GM18858 (cell line): Measurements from ENCODE around the gene PRKG1.

Experiments used
- ATAC-seq: cut with Tn5 transposase; IDR thresholded peaks from one replicate; pipeline ENCODE4 v1.9.1; 2021; ENCODE audit not compliant: unreplicated experiment

Gene PRKG1

GRCh38 chr10:51952056-51952455 lies 877.8 kb downstream of the PRKG1 start:
- ATAC-seq = no peak

DNA sequence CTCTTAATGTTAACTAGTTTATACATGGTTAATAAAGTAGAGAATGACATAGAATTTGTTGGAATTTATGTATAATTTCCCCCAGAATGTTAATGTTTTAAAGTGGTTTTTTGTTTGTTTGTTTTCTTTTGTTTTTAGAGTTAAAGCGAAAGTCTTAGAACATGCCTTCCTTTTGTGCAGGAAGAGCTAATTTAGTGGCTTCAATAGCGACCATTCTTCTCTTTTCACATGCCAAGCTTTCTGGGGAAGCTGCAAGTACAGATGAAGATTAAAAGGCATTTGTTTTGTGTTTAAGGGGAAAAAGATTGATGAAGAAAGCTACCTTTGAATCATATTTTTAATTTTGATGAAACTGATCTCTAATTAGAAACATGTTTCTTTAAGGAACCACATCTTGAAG lies 881.4 kb downstream of the PRKG1 start:
- no peak for ATAC-seq

GRCh38 chr10:51956822-51957221 lies 882.5 kb downstream of the PRKG1 start:
- ATAC-seq = no peak

DNA sequence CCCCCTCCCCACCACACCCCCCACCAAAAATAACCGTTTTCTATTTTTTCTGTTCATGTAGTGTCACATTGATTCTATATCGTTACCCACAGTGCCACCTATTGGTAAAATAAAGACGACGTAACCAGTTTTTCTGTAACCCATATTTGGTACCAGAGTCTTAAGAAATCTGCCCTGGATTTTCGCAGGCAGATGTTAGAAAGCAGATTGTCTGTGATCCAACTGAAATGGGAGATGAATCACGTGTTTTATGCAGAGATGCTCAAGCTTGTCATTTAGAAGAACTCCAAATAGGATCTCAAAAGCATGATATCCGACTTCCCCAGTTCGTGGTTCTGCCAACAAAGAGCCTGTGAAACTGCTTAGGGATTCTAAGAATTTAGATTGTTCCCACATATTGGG lies 886.2 kb downstream of the PRKG1 start:
- peak; percentile 49 for ATAC-seq

DNA sequence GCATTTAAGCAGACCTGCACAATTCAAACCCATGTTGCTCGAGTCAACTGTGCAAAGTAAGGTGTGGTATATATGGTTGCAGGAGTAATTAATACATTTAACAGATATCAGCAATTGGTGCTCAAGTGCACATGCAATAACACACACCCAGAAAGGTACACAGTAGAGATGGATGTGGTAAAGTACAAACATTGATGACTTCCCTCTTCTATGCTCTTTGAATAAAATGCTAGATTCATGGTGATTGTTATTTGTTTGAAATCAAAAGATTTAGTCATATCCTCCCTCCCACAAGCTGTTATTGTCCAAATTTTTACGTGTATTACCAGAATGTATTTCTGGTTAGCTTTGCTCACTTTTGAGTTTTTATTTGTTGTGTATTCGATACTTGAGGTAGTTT lies 887.1 kb downstream of the PRKG1 start:
- no peak for ATAC-seq

- no peak for ATAC-seq
Observed at GRCh38 chr10:51964630-51965029, 890.3 kb downstream of the PRKG1 start.

GRCh38 chr10:51965451-51965850 lies 891.2 kb downstream of the PRKG1 start:
- ATAC-seq = no peak

GRCh38 chr10:51972733-51973346 lies 898.6 kb downstream of the PRKG1 start:
- ATAC-seq = no peak

- no peak for ATAC-seq
Observed at GRCh38 chr10:51980752-51981151, 906.5 kb downstream of the PRKG1 start.

DNA sequence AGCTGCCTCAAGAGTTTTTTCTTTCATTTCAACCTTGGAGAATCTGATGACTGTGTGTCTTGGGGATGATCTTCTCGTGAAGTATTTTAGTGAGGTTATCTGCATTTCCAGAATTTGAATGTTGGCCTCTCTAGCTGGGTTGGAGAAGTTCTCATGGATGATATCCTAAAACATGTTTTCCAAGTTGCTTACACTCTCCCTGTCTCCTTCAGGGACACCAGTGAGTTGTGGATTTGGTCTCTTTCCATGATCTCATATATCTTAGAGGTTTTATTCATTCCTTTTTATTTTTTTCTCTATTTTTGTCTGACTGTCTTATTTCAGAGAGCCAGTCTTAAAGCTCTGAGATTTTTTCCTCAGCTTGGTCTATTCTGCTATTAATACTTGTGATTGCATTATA lies 907.4 kb downstream of the PRKG1 start:
- no peak for ATAC-seq

DNA sequence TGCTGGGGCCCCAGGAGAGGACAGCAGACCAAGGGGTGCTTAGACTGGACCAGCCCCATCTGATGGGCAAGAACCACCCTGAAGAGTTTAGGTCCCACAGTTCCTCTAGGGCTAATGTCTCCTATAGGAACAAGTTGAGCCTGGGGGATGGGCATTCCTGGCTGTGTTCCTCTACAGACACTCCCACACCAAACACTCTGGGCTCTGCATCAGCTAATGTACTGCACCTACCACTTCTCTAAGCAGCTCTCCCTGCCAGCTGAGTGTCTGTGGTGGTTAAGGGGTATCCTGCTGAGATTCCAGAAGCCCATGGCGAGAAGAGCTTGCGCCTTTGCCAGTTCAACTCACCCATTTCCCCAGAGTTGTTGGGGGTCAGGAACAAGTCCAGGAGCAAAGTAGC lies 909.2 kb downstream of the PRKG1 start:
- no peak for ATAC-seq

GRCh38 chr10:51985336-51985735 lies 911.0 kb downstream of the PRKG1 start:
- ATAC-seq = no peak

DNA sequence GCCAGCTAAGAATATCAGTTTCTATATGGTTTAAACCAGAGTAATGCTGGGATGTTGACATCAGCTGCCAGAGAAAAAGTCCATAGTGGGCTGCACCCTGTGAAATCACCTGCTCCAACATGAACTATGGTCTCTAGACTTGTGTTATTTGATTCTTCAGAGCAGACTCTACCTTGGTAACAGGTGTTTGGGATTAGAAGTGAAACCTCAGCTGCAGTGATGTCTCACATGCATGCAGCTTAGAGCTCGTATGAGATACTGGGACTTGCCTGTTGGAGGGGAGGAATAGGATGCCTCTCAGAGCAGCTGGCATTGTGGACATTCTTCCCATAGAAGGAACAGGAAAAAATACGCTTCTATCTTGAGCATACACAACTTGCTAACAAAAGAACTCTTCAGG lies 912.2 kb downstream of the PRKG1 start:
- ATAC-seq = no peak

DNA sequence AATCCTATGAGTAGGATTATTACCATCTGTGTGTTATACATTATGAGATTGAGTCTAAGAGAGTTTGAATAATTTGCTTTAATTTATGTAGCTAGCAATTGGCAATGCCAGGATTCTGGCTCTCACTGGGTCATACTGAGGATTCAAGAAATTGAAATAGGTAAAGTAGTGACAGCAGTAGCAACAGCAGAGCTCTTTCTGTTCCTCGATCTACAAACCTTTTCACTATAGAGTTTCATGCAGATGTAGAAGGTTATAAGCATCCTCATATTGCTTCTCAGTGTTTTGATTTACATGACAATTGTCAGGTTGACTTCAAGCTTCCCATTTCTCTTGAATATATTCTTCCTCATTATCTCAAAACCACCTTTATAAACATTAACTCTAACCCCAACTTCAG lies 919.2 kb downstream of the PRKG1 start:
- no peak for ATAC-seq

- ATAC-seq = no peak
Observed at GRCh38 chr10:51999096-51999495, 924.8 kb downstream of the PRKG1 start.

- ATAC-seq = peak; percentile 70
Observed at GRCh38 chr10:52004342-52004949, 930.2 kb downstream of the PRKG1 start.

DNA sequence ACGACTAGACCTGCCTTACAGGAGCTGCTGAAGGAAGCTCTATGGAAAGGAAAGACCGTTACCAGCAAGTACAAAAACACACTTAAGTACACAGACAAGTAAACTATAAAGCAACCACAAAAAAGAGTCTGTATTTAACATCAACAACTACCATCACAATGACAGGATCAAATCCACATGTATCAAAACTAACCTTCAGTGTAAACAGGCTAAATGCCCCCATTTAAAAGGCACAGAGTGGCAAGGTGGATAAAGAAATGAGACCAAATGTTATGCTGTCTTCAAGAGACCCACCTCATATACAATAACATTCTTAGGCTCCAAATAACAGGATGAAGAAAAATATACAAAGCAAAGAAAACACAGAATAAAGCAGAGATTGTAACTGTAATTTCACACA lies 932.8 kb downstream of the PRKG1 start:
- no peak for ATAC-seq

DNA sequence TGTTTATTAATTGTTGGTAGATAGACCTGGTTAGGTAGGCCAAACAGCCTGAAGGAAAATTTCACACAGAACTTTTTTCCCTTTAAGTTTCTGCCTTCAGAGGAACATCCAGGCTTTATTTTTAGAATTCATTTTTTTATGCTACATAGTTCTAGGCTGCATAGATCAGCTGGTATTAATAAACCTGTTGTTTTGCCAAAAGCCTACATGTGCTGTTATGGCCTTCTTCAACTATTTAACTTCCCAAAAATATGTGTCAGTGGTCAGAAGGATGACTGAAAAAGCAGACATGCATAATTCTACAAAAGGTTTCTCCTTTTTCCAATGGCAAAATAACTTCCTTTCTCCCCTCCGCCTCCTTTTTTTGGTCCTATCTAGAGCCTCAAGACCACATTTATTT lies 936.8 kb downstream of the PRKG1 start:
- ATAC-seq = no peak

DNA sequence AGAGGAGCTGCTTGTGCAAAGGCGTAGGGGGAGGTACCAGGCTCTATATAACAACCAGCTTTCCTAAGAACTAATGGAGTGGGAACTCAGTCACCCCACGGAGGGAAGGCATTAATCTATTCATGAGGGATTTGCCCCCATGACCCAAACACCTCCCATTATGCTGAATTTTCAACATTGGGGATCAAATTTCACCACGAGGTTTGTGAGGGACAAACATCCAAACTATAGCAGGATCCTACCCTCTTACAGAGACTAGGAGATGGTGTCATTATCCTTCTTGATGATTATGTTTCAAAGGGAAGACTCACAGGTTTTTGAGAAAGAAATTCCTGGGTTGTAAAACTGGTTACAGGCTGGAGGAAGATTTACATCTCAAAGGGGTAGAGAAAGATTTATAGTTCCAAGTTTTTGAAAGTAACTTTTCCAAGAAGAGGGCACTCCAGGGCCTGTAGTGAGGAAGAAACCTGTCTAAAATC lies 944.8 kb downstream of the PRKG1 start:
- no peak for ATAC-seq

- no peak for ATAC-seq
Observed at GRCh38 chr10:52019656-52020055, 945.4 kb downstream of the PRKG1 start.

DNA sequence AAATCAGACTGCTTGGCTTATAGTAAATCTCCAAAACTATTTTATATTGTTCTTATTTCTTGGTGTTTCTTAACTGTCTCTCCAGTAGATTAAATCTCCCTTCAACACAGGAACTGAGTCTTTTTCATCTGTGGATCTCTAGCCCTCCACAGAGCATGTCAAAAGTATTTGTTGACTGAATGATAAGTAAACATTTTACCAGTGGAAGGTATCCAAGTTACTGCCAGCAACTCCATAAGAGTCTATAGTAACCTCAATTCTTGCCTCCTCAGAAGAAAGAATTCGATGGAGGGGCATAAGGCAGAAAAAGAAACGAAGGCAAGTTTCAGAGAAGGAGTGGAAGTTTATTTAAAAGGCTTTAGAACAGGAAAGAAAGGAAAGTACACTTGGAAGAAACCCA lies 945.9 kb downstream of the PRKG1 start:
- no peak for ATAC-seq

DNA sequence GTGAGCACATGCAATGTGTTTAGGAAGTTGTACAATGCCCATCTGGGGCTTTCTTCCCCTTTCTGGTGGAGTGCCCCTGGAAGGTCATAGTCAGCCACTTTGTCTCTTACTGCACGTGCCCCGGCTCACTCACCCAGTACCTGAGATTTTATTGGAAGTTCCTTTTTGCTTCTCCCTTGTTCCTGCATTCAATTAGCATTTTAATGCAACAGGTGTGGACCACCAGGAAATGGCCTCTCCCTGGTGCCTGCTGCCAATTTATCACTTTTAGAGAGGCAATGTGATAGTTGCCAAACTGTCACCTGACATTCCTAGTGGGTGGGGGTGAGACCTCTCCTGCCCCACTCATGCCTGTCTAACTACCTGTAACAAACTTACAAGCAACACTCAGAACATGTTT lies 946.4 kb downstream of the PRKG1 start:
- no peak for ATAC-seq
